ENCODE measurements around the gene CLDN14.

GRCh38 chr21:36454706-36455105 lies 25.2 kb downstream of the CLDN14 start:
- TF ChIP-seq POLR2A (IDR thresholded peaks at IDR 0.05) (no peak), POLR2AphosphoS5 (IDR thresholded peaks at IDR 0.05) (no peak)
- TF ChIP-seq, protein P1, sequence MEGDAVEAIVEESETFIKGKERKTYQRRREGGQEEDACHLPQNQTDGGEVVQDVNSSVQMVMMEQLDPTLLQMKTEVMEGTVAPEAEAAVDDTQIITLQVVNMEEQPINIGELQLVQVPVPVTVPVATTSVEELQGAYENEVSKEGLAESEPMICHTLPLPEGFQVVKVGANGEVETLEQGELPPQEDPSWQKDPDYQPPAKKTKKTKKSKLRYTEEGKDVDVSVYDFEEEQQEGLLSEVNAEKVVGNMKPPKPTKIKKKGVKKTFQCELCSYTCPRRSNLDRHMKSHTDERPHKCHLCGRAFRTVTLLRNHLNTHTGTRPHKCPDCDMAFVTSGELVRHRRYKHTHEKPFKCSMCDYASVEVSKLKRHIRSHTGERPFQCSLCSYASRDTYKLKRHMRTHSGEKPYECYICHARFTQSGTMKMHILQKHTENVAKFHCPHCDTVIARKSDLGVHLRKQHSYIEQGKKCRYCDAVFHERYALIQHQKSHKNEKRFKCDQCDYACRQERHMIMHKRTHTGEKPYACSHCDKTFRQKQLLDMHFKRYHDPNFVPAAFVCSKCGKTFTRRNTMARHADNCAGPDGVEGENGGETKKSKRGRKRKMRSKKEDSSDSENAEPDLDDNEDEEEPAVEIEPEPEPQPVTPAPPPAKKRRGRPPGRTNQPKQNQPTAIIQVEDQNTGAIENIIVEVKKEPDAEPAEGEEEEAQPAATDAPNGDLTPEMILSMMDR (IDR thresholded peaks at IDR 0.05) = no peak

Data from prostate gland (tissue), 2 donors.